OCI-LY7 (cell line): Measurements from ENCODE around the gene PRKCA. TPM values are rescaled to one million over a fixed set of nuclear protein-coding genes. Genes with fewer than 3 reads are reported as not detected.

Experiments used
- BruUV-seq: library from RNA; stranded (reverse); fragments of 400-500 nt; replicated peaks from 2 replicates; lab custom pipeline; 2021; lab: Mats Ljungman, UMichigan
- CTCF ChIA-PET: fragments of 300-600 bp; sonication (Branson Sonifier 250); formaldehyde crosslinking; loops from one replicate; lab custom pipeline; 2022; ENCODE audit warnings: antibody characterized with exemption; ENCODE audit not compliant: unreplicated experiment; lab: Charles Lee
- POLR2A ChIA-PET: fragments of 300-600 bp; sonication (Branson Sonifier 250); formaldehyde crosslinking; loops from one replicate; lab custom pipeline; 2022; ENCODE audit warnings: antibody characterized with exemption; lab: Charles Lee
- DNase-seq: peaks from one replicate; pipeline ENCODE4 v3.0.0-alpha.2; 2015; ENCODE audit warnings: low spot score
- H2AFZ ChIP-seq: fragments of 200-600 bp; sonication (generic), shearing (Covaris generic); 2 replicates; pipeline ENCODE4 v1.6.1; 2014; ENCODE audit warnings: mild to moderate bottlenecking, antibody characterized with exemption, low read length, moderate library complexity
- H3K27ac ChIP-seq: fragments of 200-600 bp; sonication (generic); 2 replicates; pipeline ENCODE4 v1.5.1; 2014; ENCODE audit warnings: mixed run types, low read depth, mild to moderate bottlenecking, moderate library complexity, low read length, inconsistent platforms; ENCODE audit not compliant: poor library complexity, severe bottlenecking
- H3K36me3 ChIP-seq: fragments of 200-600 bp; sonication (generic); 2 replicates; pipeline ENCODE4 v1.6.1; 2014; ENCODE audit warnings: mild to moderate bottlenecking, antibody characterized with exemption, low read length, moderate library complexity, mixed read lengths; ENCODE audit not compliant: insufficient read depth
- H3K4me1 ChIP-seq: fragments of 200-600 bp; sonication (generic); 2 replicates; pipeline ENCODE4 v1.5.1; 2014; ENCODE audit warnings: mild to moderate bottlenecking, low read length; ENCODE audit not compliant: insufficient read depth, poor library complexity, severe bottlenecking
- H3K4me2 ChIP-seq: fragments of 200-600 bp; sonication (generic); 2 replicates; pipeline ENCODE4 v1.6.1; 2014; ENCODE audit warnings: mild to moderate bottlenecking, low read length
- H3K4me3 ChIP-seq: fragments of 200-600 bp; sonication (generic); 2 replicates; pipeline ENCODE4 v1.5.1; 2014; ENCODE audit warnings: mild to moderate bottlenecking, low read depth, low read length; ENCODE audit not compliant: poor library complexity, severe bottlenecking
- H3K79me2 ChIP-seq: fragments of 200-600 bp; sonication (generic); 2 replicates; pipeline ENCODE4 v1.6.1; 2016; ENCODE audit warnings: low read depth, mild to moderate bottlenecking, low read length, moderate library complexity, mixed read lengths; ENCODE audit not compliant: insufficient read depth
- H3K9me2 ChIP-seq: fragments of 200-600 bp; sonication (generic); 2 replicates; pipeline ENCODE4 v1.6.1; 2016; ENCODE audit warnings: mild to moderate bottlenecking, low read length, mixed read lengths; ENCODE audit not compliant: insufficient read depth
- H3K9me3 ChIP-seq: fragments of 200-600 bp; sonication (generic); 2 replicates; pipeline ENCODE4 v1.6.1; 2014; ENCODE audit warnings: mild to moderate bottlenecking, mixed run types, low read length, mixed read lengths
- H4K20me1 ChIP-seq: fragments of 200-600 bp; sonication (generic); 2 replicates; pipeline ENCODE4 v1.6.1; 2014; ENCODE audit warnings: mild to moderate bottlenecking, antibody characterized with exemption, low read length, moderate library complexity, mixed read lengths; ENCODE audit not compliant: insufficient read depth
- EZH2phosphoT487 ChIP-seq: fragments of 200-600 bp; sonication (generic); IDR thresholded peaks from 2 replicates; pipeline ENCODE4 v1.6.1; 2018; ENCODE audit warnings: low read depth, borderline replicate concordance, mild to moderate bottlenecking, mixed run types, antibody characterized with exemption, low read length, moderate library complexity, mixed read lengths
- intact Hi-C: fragments of 100-400 bp; cut with micrococcal nuclease; formaldehyde crosslinking; loops from one replicate; pipeline ENCODE4 v1.10.0; 2022; ENCODE audit not compliant: unreplicated experiment
- total RNA-seq, 2 experiments: library from RNA; depleted of rRNA in 1 of 2; stranded (reverse); fragments of >200 nt in 1 of 2; shearing (Covaris generic) in 1 of 2; gene quantifications; 2 replicates each; pipeline ENCODE4 v1.2.3, GENCODE V29; 2014 to 2022
- TF ChIP-seq, protein P1 (sequence below): fragments of 200-600 bp; sonication (generic); conservative IDR thresholded peaks from 2 replicates; pipeline ENCODE4 v1.5.1; 2014; ENCODE audit warnings: mild to moderate bottlenecking, antibody characterized with exemption, low read length, moderate library complexity, mixed read lengths

PRKCA gene
- total RNA-seq, 2 experiments from 2014 or later: 6.6 to 32.1 TPM

DNA sequence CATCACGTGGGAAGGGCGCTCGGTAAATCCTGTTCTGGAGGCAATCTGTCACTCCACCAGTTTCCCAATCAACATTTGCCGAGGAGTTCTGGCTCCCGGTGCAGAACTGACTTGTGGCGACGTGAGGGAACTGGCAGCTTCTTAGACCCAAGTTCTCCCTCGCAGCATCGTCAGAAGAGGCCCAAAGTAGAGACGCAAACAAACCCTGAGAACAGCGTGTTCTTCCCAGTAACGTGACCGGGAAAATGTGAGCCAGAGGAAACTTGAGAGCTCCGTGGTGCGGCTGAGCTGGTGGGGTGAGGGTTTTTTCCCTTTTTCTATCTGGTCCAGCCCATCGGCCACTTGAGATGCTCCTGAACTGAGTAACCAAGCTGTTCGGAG, 373.6 kb downstream of the PRKCA start:
- intact Hi-C loops: no loop called here
- no peaks in the 10 kb centered on the region for H3K9me3 ChIP-seq
- peaks cover 14% of the 10 kb centered on the region for H3K4me1 ChIP-seq
- no peak overlapping the region for H2AFZ ChIP-seq
- no peak overlapping the region for H3K4me2 ChIP-seq
- BruUV-seq: no TSS peak
- H3K27ac ChIP-seq: no peak overlapping the region
- H4K20me1 ChIP-seq: no peaks in the 10 kb centered on the region
- ChIA-PET POLR2A (no interaction called here), CTCF (no interaction called here)
- no peaks in the 10 kb centered on the region for H3K36me3 ChIP-seq
- H3K9me2 ChIP-seq: no peaks in the 10 kb centered on the region
- DNase-seq: no peak
- no peaks in the 10 kb centered on the region for H3K79me2 ChIP-seq
- TF ChIP-seq, protein P1, sequence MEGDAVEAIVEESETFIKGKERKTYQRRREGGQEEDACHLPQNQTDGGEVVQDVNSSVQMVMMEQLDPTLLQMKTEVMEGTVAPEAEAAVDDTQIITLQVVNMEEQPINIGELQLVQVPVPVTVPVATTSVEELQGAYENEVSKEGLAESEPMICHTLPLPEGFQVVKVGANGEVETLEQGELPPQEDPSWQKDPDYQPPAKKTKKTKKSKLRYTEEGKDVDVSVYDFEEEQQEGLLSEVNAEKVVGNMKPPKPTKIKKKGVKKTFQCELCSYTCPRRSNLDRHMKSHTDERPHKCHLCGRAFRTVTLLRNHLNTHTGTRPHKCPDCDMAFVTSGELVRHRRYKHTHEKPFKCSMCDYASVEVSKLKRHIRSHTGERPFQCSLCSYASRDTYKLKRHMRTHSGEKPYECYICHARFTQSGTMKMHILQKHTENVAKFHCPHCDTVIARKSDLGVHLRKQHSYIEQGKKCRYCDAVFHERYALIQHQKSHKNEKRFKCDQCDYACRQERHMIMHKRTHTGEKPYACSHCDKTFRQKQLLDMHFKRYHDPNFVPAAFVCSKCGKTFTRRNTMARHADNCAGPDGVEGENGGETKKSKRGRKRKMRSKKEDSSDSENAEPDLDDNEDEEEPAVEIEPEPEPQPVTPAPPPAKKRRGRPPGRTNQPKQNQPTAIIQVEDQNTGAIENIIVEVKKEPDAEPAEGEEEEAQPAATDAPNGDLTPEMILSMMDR: no peak
- no peak for TF ChIP-seq EZH2phosphoT487
- H3K4me3 ChIP-seq: no peak overlapping the region

DNA sequence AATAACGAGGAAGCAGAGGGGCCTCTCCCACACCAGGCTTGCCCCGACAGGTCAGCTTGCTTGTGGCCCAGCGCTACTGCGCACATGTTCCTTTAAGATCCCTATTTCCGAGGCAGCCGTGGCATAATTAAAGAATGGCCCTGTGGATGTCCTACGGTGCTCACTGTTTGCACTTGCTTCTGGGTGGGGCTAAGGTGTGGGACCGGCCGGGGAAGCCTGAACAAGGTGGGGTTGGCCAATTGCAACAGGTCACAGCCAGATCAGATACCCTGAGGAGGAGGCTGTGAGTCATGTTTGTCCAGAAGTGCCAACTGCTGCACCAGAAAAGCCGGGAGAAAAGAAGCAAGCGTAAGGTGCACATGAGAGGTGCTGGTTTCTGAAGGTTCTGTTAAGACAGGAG, 374.0 kb downstream of the PRKCA start:
- intact Hi-C loops: no loop called here
- TF ChIP-seq, protein P1: no peak
- TF ChIP-seq EZH2phosphoT487: no peak

DNA sequence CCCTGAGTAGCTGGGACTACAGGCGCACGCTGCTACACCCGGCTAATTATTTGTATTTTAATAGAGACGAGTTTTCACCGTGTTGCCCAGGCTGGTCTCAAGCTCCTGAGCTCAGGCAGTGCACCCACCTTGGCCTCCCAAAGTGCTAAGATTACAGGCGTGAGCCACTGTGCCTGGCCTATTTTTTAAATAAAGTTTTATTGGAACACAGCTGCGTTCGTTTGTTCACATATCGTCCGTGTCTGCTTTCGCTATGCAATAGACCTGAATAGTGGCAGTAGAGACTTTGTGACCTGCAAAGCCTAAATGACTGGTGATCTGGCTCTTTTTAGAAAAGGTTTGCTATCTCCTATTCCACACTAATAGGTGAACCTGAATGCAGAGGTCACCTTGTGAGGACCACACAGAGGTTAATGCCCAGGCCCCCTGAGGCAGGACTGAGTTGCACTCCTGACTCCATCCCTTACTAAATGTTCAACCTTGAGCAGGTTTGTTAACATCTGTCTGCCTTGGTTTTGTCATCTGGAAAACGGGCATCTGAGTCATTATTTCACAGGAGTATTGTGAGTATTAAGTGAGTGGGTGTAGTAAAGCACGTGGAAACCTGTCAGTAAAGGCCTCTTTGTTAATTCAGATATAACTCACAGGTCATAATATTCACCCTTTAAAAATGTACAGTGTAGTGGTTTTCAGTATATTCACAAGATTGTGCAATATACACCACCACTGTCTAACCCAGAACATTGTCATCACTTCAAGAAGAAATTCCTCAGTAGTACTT, 375.0 kb downstream of the PRKCA start:
- Histone ChIP-seq H3K4me3 (no peak overlapping the region), H3K79me2 (no peaks in the 10 kb centered on the region), H3K9me2 (no peaks in the 10 kb centered on the region), H3K36me3 (no peaks in the 10 kb centered on the region), H3K9me3 (no peaks in the 10 kb centered on the region), H3K4me1 (peaks cover 14% of the 10 kb centered on the region), H3K4me2 (no peak overlapping the region), H4K20me1 (no peaks in the 10 kb centered on the region), H2AFZ (no peak overlapping the region), H3K27ac (no peak overlapping the region)
- CTCF ChIA-PET: no interaction called here
- no peak for DNase-seq
- BruUV-seq: no TSS peak
- intact Hi-C loops: no loop called here
- no peak for TF ChIP-seq EZH2phosphoT487
- TF ChIP-seq, protein P1: no peak
- POLR2A ChIA-PET: no interaction called here

More for the DNA sequence above, 374.0 kb downstream of the PRKCA start:
- Histone ChIP-seq H3K9me2 (no peaks in the 10 kb centered on the region), H3K9me3 (no peaks in the 10 kb centered on the region), H3K4me3 (no peak overlapping the region), H3K4me2 (no peak overlapping the region), H4K20me1 (no peaks in the 10 kb centered on the region), H2AFZ (no peak overlapping the region), H3K4me1 (peaks cover 14% of the 10 kb centered on the region), H3K79me2 (no peaks in the 10 kb centered on the region), H3K27ac (no peak overlapping the region), H3K36me3 (no peaks in the 10 kb centered on the region)
- ChIA-PET POLR2A (no interaction called here), CTCF (no interaction called here)
- DNase-seq: no peak
- BruUV-seq: no TSS peak
